Dedifferentiated amniotic fluid mesenchymal stem cell (primary cell): ENCODE data around the gene NMUR1.
"Not testable (repeated sequence)": the region's sequence is repeated elsewhere in the genome, so short reads cannot be mapped to it uniquely, and the experiment has no call there.

ENCODE experiments used
- DNase-seq: peaks from one replicate; pipeline ENCODE4 v3.0.0-alpha.2; 2016; ENCODE audit errors: extremely low spot score

The NMUR1 gene, protein sequence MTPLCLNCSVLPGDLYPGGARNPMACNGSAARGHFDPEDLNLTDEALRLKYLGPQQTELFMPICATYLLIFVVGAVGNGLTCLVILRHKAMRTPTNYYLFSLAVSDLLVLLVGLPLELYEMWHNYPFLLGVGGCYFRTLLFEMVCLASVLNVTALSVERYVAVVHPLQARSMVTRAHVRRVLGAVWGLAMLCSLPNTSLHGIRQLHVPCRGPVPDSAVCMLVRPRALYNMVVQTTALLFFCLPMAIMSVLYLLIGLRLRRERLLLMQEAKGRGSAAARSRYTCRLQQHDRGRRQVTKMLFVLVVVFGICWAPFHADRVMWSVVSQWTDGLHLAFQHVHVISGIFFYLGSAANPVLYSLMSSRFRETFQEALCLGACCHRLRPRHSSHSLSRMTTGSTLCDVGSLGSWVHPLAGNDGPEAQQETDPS

DNA sequence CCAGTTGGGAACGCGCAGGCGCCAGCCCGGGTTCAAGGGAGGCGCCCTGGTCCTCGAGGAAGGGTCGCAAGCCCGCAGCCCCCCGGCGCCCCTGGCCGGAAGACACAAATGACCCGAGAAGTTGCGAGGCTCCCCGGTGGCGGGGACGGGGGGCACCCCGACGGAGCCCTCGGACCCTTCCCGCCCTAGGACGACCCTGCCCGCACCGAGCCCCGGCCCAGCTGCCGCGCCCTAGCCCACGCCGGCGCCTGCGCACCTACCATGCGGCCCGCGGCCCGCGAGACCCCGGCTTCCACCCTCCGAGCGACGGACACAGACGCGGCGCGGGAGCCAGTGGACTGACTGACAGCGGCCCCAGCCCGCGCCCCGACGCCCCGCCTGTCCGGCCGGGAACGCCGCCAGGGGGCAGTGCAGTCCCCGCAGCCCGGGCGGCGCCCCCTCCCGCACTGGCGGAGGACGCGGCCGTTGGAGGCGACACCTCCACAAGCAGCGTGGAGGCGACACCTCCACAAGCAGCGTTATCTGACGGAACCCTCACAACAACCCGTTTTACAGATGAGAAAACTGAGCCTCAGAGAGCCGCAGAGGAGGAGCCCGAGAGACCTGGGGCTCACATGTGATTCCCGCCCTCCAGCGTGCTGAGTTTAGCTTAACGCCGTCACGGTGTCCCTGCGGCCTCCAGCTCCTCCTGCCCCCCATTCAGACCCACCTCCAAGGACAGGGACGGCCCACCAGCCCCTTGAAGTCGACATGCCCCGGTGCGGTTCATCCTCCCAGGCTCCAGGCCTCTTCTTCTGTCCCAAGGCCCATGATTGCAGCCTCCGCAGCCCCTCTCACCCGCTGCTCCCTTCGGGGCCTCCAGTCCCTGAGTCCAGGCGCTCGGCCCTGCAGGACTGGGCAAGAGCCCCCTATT is at the start of gene NMUR1:
NMUR1 (minus strand) TSS at position 347 of the 913 bp plus-strand sequence; CDS start at position 263, 84 bp downstream.
- DNase-seq, result no peak

GRCh38 chr2:231579560-231579959 is 49.3 kb upstream of the NMUR1 start:
- no peak for DNase-seq

- DNase-seq, result not testable (repeated sequence)
These were observed 48.4 kb upstream of the NMUR1 start for GRCh38 chr2:231578655-231579054.

DNA sequence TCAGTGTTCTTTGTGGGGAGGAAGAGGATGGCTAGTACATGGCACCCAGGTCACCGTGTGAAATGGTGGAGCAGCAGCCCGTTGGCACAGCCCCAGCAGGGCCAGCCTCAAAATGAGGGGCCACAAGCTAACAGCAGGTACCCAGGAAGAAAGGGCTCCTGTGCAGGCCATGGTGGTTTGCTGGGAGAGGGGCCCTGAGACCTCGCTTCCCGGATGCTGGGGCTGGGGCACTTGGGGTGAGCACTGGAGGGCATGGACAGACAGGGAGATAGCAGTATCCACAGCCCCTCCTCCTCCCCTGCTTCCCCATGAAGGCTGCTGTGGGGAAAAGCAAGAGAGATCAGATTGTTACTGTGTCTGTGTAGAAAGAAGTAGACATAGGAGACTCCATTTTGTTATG is 46.2 kb upstream of the NMUR1 start:
- no peak for DNase-seq

GRCh38 chr2:231575612-231576256 is 45.5 kb upstream of the NMUR1 start:
- DNase-seq, result no peak

DNA sequence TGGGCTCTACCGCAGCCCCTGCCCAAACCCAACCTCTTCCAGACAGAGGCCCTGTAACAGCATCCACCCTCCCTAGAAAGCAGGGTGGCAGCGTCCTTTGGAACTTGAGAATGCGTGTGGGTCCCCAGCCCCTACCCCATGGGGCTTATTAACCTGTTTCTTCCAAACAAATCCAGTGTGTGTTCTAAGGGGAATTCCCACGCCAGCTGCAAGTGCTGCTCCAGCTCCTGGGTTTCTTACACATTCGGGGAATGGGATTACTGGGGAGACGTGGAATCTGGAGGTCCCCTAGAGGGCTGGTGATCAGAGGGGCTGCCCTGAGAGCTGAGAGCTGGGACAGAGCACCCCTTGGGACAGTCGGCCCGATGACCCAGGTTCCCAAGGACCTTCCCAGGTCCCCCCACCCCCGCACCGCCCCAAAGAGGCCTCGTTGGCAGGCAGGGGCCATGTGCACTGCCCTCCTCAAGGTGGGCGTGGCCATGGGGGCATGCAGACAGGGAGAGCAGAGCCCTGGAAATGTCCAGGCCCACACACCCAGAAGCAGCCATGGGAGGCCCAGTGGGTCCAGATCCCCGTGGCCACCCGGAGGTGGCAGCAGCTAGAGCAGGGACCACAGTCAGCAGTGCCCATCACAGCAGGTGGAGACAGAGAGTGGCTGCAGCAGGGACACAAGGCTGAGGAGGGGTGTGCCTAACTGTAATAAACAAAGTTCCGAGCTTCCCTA is 43.6 kb upstream of the NMUR1 start:
- DNase-seq, result no peak

- DNase-seq, result no peak
These were observed 42.9 kb upstream of the NMUR1 start for GRCh38 chr2:231573096-231573495.

DNA sequence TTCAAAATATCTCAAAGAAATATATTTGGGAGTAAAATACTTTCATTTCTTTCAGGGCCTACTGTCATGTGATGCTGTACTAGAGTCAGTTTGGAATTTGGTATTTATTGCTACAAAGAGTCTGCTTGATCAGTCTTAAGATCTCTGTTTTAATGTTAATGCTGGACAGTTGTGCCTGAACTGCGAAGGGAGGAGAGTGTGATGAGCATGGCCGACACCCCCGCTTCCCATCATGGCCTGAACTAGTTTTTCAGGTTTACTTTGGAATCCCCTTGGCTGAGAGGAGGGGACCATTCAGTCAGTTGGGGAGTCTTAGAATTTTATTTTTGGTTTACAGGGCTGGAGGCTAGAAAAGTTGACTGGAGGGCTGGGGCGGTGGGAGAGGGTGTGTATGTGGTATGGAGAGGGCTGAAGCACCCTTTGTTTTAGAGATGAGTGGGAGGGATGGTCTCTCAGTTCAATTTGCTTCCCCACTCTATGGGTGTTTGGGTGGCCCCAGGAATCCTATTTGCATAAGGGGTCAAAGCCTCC is 41.5 kb upstream of the NMUR1 start:
- DNase-seq, result no peak

DNA sequence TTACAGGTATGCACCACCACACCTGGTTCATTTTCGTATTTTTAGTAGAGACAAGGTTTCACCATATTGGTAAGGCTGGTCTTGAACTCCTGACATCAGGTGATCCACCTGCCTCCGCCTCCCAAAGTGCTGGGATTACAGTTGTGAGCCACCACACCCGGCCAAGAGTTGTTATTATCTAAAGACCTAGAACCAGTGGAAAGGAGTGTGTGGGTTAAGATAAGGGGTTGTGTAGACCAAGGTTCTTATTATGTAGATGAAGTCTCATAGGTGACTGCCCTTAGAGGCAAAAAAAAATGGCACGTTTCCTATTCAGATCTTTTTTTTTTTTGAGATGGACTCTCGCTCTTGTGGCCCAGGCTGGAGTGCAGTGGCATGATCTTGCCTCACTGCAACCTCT is 40.7 kb upstream of the NMUR1 start:
- DNase-seq, result not testable (repeated sequence)

DNA sequence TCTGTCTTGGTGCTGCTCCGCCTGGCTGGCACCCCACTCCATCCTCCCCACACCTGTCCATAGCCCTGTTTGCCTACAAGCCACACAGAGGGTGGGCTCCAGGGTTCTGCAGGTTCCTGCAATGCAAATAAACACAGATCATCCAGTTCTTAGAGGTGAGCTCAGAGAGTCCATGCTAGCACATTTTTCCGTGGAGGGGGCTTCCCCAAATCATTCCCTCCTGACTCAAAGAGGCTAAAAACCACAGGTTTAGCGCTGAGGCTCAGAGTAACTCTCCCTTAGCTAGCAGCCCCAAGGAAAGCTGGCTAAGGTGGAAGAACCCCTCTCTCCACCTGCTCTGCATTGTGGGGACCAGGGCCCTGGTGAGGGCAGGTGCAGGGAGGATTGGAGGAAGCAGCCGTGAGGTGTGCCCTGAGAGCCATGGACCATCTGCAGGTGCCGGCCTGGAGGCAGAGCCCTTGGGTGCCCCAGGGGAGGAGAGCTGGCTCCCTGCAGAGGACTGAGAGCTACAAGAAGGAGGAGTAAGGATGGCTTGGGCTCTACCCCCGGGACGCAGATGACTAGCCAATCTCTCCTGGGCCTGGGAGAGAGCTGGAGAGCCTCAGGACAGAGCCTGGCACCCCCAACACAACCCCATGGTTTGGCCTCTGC is 38.7 kb upstream of the NMUR1 start:
- DNase-seq, result no peak

- DNase-seq, result no peak
These were observed 38.0 kb upstream of the NMUR1 start for GRCh38 chr2:231568098-231568784.

GRCh38 chr2:231567159-231567558 is 36.9 kb upstream of the NMUR1 start:
- DNase-seq, result no peak

- no peak for DNase-seq
These were observed 35.8 kb upstream of the NMUR1 start for GRCh38 chr2:231565887-231566594.

GRCh38 chr2:231563378-231563961 is 33.2 kb upstream of the NMUR1 start:
- peak; percentile 22 for DNase-seq

GRCh38 chr2:231557571-231558217 is 27.4 kb upstream of the NMUR1 start:
- DNase-seq, result peak; percentile 78

DNA sequence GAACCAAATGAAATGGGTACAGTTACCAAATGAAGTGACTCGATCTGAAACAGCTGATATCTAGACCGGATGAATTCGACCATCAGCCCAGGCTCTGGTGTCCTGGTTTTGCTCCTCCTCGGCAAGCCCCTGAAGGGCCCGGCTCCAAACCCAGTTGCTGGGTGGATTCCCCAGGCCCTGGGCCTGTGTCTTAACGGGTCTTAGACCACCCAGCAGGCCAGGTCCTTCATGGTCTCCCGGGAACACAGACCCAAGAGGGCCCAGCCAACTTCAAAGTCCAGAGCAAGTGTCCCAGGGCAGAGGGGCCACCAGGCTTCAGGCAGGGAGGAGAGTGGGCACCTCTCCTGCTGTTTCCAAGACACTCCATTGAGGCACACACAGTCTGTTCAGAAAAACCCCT is 26.7 kb upstream of the NMUR1 start:
- DNase-seq, result no peak

DNA sequence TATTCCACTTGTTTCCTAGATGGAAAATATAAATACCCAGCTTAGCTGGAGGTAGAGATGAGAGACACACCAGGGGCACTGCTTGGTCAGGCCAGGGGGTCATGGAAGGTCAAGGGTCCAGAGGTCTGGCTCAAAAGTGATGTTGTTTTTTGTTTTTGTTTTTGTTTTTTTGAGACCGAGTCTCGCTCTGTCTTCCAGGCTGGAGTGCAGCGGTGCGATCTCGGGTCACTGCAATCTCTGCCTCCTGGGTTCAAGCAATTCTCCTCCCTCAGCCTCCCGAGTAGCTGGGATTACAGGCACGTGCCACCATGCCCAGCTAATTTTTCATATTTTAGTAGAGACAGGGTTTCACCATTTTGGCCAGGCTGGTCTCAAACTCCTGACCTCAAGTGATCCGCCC is 26.3 kb upstream of the NMUR1 start:
- DNase-seq, result not testable (repeated sequence)

- no peak for DNase-seq
These were observed 24.7 kb upstream of the NMUR1 start for GRCh38 chr2:231554748-231555545.
